GM23248 (cell line): ENCODE data around the gene MTPN. TPM values are rescaled to one million over a fixed set of nuclear protein-coding genes. Genes with fewer than 3 reads are reported as not detected.

ENCODE experiments used
- DNase-seq: peaks from one replicate; pipeline ENCODE4 v3.0.0-alpha.2; 2015
- H2AFZ ChIP-seq: fragments of 200-600 bp; sonication (generic); 2 replicates; pipeline ENCODE4 v1.6.1; 2016; ENCODE audit warnings: antibody characterized with exemption
- H3F3A ChIP-seq: fragments of 200-600 bp; sonication (generic); 2 replicates; pipeline ENCODE4 v1.6.1; 2016; ENCODE audit warnings: mild to moderate bottlenecking, antibody characterized with exemption, mixed run types; ENCODE audit not compliant: insufficient read depth
- H3K27ac ChIP-seq: fragments of 200-600 bp; sonication (generic); 2 replicates; pipeline ENCODE4 v1.5.1; 2016; ENCODE audit warnings: mild to moderate bottlenecking
- H3K27me3 ChIP-seq: fragments of 200-600 bp; sonication (generic); replicated peaks from 2 replicates; pipeline ENCODE4 v1.6.1; 2016; ENCODE audit warnings: mild to moderate bottlenecking; ENCODE audit not compliant: insufficient read depth
- H3K36me3 ChIP-seq: fragments of 200-600 bp; sonication (generic); 2 replicates; pipeline ENCODE4 v1.6.1; 2016; ENCODE audit warnings: low read depth, mild to moderate bottlenecking
- H3K4me1 ChIP-seq: fragments of 200-600 bp; sonication (generic); 2 replicates; pipeline ENCODE4 v1.6.1; 2016; ENCODE audit warnings: mild to moderate bottlenecking; ENCODE audit not compliant: insufficient read depth
- H3K4me2 ChIP-seq: fragments of 200-600 bp; sonication (generic); one replicate; pipeline ENCODE4 v1.6.1; 2016; ENCODE audit warnings: mild to moderate bottlenecking; ENCODE audit not compliant: unreplicated experiment
- H3K4me3 ChIP-seq: fragments of 200-600 bp; sonication (generic); 2 replicates; pipeline ENCODE4 v1.5.1; 2016; ENCODE audit warnings: mild to moderate bottlenecking
- H3K79me2 ChIP-seq: fragments of 200-600 bp; sonication (generic); 2 replicates; pipeline ENCODE4 v1.6.1; 2016; ENCODE audit warnings: mild to moderate bottlenecking; ENCODE audit not compliant: insufficient read depth
- H3K9ac ChIP-seq: fragments of 200-600 bp; sonication (generic); 2 replicates; pipeline ENCODE4 v1.6.1; 2016; ENCODE audit warnings: mild to moderate bottlenecking
- H3K9me2 ChIP-seq: fragments of 200-600 bp; sonication (generic); 2 replicates; pipeline ENCODE4 v1.6.1; 2016; ENCODE audit warnings: mixed run types, mild to moderate bottlenecking, moderate library complexity; ENCODE audit not compliant: insufficient read depth
- H3K9me3 ChIP-seq: fragments of 200-600 bp; sonication (generic); one replicate; pipeline ENCODE4 v1.6.1; 2017; ENCODE audit warnings: low read depth
- H4K20me1 ChIP-seq: fragments of 200-600 bp; sonication (generic); 2 replicates; pipeline ENCODE4 v1.6.0; 2016; ENCODE audit not compliant: insufficient read depth
- EZH2 ChIP-seq: fragments of 200-600 bp; sonication (generic); IDR thresholded peaks from 2 replicates; pipeline ENCODE4 v1.6.1; 2018; ENCODE audit warnings: antibody characterized with exemption, mild to moderate bottlenecking; ENCODE audit not compliant: insufficient read depth, poor library complexity, severe bottlenecking
- EZH2phosphoT487 ChIP-seq: fragments of 200-600 bp; sonication (generic); IDR thresholded peaks from 2 replicates; pipeline ENCODE4 v1.6.1; 2018; ENCODE audit warnings: antibody characterized with exemption, moderate library complexity, mild to moderate bottlenecking, low read depth; ENCODE audit not compliant: insufficient read depth
- WGBS, 2 experiments: methylation state at CpG; one replicate each; pipeline ENCODE4 v1.1.6; 2015 to 2017; ENCODE audit warnings: low lambda C conversion rate in 2 of 2, low coverage in 1 of 2; ENCODE audit errors: missing lambda C conversion rate in 2 of 2; 5-methylcytosine and 5-hydroxymethylcytosine counted together
- in situ Hi-C: fragments of 300-500 bp; cut with MboI; formaldehyde crosslinking; loops from 2 replicates; pipeline ENCODE4 v1.15.0; 2020
- polyA plus RNA-seq: library from polyadenylated mRNA; unstranded; fragments of >200 nt; fragmentation: Nextera tagmentation; extraction: Ambion mirVana; gene quantifications from 2 replicates; pipeline ENCODE4 v1.2.1, GENCODE V29; 2016
- total RNA-seq: library from RNA; depleted of rRNA; stranded (reverse); fragments of >200 nt; shearing (Covaris generic); gene quantifications from 2 replicates; pipeline ENCODE4 v1.2.3, GENCODE V29; 2014

MTPN gene
- total and polyA plus RNA-seq, 2 experiments from 2014 or later = 133 to 145 TPM

GRCh38 chr7:135981958-135982646 lies 4.9 kb upstream of the MTPN start:
- WGBS, 2 experiments = 75 to 77% methylated on average over 8 of the region's 8 CpGs
- H3K4me2 ChIP-seq = no peak overlapping the region
- no peaks in the 10 kb centered on the region for H3K36me3 ChIP-seq
- H4K20me1 ChIP-seq = no peaks in the 10 kb centered on the region
- no peaks in the 10 kb centered on the region for H3K9me3 ChIP-seq
- peaks cover 26% of the 10 kb centered on the region for H3F3A ChIP-seq
- H3K4me1 ChIP-seq = peaks cover 15% of the 10 kb centered on the region
- no peak overlapping the region for H3K4me3 ChIP-seq
- no peak for DNase-seq
- H3K79me2 ChIP-seq = no peaks in the 10 kb centered on the region
- TF ChIP-seq EZH2phosphoT487 (no peak), EZH2 (no peak)
- no peaks in the 10 kb centered on the region for H3K9me2 ChIP-seq
- no peak overlapping the region for H3K27ac ChIP-seq
- H2AFZ ChIP-seq = peak overlapping the region; percentile 52
- in situ Hi-C loops = no loop called here
- no peak overlapping the region for H3K9ac ChIP-seq
- no peaks in the 10 kb centered on the region for H3K27me3 ChIP-seq

GRCh38 chr7:135980665-135981180 lies 3.6 kb upstream of the MTPN start:
- no peaks in the 10 kb centered on the region for H3K9me2 ChIP-seq
- H3F3A ChIP-seq = peaks cover 26% of the 10 kb centered on the region
- H3K27me3 ChIP-seq = no peaks in the 10 kb centered on the region
- H3K4me3 ChIP-seq = peak overlapping the region; percentile 70
- 0 to 4% methylated on average over 3 of the region's 3 CpGs for WGBS, 2 experiments
- TF ChIP-seq EZH2phosphoT487 = no peak
- TF ChIP-seq EZH2 = no peak
- H3K36me3 ChIP-seq = no peaks in the 10 kb centered on the region
- H3K9me3 ChIP-seq = no peaks in the 10 kb centered on the region
- H3K4me1 ChIP-seq = peaks cover 19% of the 10 kb centered on the region
- H2AFZ ChIP-seq = peak overlapping the region; percentile 90
- H4K20me1 ChIP-seq = 0 out of 2 replicates have a peak, but pooled peaks cover 4% of the 10 kb centered on the region
- H3K27ac ChIP-seq = peak overlapping the region; percentile 94
- in situ Hi-C loops = no loop called here
- peak overlapping the region; percentile 79 for H3K9ac ChIP-seq
- H3K4me2 ChIP-seq = peak overlapping the region; percentile 92
- H3K79me2 ChIP-seq = peaks cover 14% of the 10 kb centered on the region
- peak; percentile 90 for DNase-seq

- H3K9me3 ChIP-seq = no peaks in the 10 kb centered on the region
- H3K27ac ChIP-seq = peak overlapping the region; percentile 94
- H3K4me1 ChIP-seq = peaks cover 26% of the 10 kb centered on the region
- DNase-seq = peak; percentile 75
- H4K20me1 ChIP-seq = 0 out of 2 replicates have a peak, but pooled peaks cover 6% of the 10 kb centered on the region
- peak overlapping the region; percentile 90 for H2AFZ ChIP-seq
- peak overlapping the region; percentile 70 for H3K4me3 ChIP-seq
- H3K9ac ChIP-seq = peak overlapping the region; percentile 79
- peaks cover 26% of the 10 kb centered on the region for H3F3A ChIP-seq
- H3K36me3 ChIP-seq = no peaks in the 10 kb centered on the region
- WGBS, 2 experiments = 0 to 4% methylated on average over 2 of the region's 2 CpGs
- TF ChIP-seq EZH2 (no peak), EZH2phosphoT487 (no peak)
- H3K9me2 ChIP-seq = no peaks in the 10 kb centered on the region
- in situ Hi-C loops = no loop called here
- peaks cover 20% of the 10 kb centered on the region for H3K79me2 ChIP-seq
- H3K27me3 ChIP-seq = no peaks in the 10 kb centered on the region
- H3K4me2 ChIP-seq = peak overlapping the region; percentile 92
Measured at GRCh38 chr7:135980012-135980551, 2.9 kb upstream of the MTPN start.

- Histone ChIP-seq H3K9me2 (no peaks in the 10 kb centered on the region), H3K9ac (peak overlapping the region; percentile 79), H2AFZ (peak overlapping the region; percentile 90), H3K9me3 (no peaks in the 10 kb centered on the region), H3K4me1 (peaks cover 31% of the 10 kb centered on the region), H3K36me3 (no peaks in the 10 kb centered on the region; the same call in 1 of the 2 replicates), H3K27ac (peak overlapping the region; percentile 94), H3K4me2 (peak overlapping the region; percentile 92), H3F3A (peaks cover 26% of the 10 kb centered on the region), H4K20me1 (peaks cover 11% of the 10 kb centered on the region; the same call in 1 of the 2 replicates), H3K4me3 (peak overlapping the region; percentile 70; the same call in 1 of the 2 replicates), H3K79me2 (peaks cover 25% of the 10 kb centered on the region), H3K27me3 (no peaks in the 10 kb centered on the region)
- TF ChIP-seq EZH2phosphoT487 (no peak), EZH2 (no peak)
- no peak for DNase-seq
- in situ Hi-C loops = no loop called here
Measured at GRCh38 chr7:135979471-135980011, 2.4 kb upstream of the MTPN start.
